GM12872 (cell line): ENCODE results near the gene ME3.

Experiments used
- CTCF ChIP-seq: IDR thresholded peaks from 3 replicates; pipeline ENCODE4 v1.5.1; 2011; ENCODE audit warnings: low read depth, mild to moderate bottlenecking, low read length, moderate library complexity; ENCODE audit not compliant: insufficient read depth

Gene ME3

GRCh38 chr11:86625981-86626380, 46.4 kb downstream of the ME3 start:
- no peak for TF ChIP-seq CTCF

- no peak for TF ChIP-seq CTCF
These were observed 46.9 kb downstream of the ME3 start for GRCh38 chr11:86625544-86625943.

- no peak for TF ChIP-seq CTCF
These were observed 48.0 kb downstream of the ME3 start for GRCh38 chr11:86624366-86624765.

- no peak for TF ChIP-seq CTCF
These were observed 48.7 kb downstream of the ME3 start for GRCh38 chr11:86623736-86624135.

GRCh38 chr11:86623041-86623621, 49.3 kb downstream of the ME3 start:
- TF ChIP-seq CTCF = no peak

- TF ChIP-seq CTCF = no peak
These were observed 50.6 kb downstream of the ME3 start for GRCh38 chr11:86621854-86622253.

- TF ChIP-seq CTCF = no peak
These were observed 51.4 kb downstream of the ME3 start for GRCh38 chr11:86620891-86621521.
